Measurements from ENCODE around the gene INHBA. TPM values are rescaled to one million over a fixed set of nuclear protein-coding genes. Genes with fewer than 3 reads are reported as not detected.
A peak's percentile ranks its signal among the peaks of the same experiment; 100 is the strongest.

INHBA gene
- total RNA-seq, 1 experiment from 2014 or later = 1.7 TPM

DNA sequence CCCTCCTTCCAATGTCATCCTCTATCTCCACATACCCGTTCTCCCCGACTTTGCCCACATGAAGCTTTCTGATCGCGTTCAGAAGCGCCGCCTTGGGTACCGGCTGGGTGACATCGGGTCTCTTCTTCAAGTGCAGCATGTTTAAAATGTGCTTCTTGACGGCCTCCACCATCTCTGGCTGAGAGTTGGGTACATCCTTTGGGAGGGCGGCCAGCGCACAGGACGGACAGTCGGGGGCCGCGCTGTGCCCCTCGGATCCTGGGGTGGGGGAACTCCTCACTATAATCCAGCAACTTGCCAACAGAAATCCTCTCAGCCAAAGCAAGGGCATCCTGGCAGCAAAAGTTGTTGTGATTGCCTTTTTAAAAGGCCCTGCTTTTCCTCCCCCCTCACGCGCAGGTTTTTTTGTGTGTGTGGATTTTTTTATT lies 2.8 kb downstream of the INHBA start:
- H3K27ac ChIP-seq (ENCODE audit: insufficient read length, low read depth, low read length) = no peak overlapping the region
- H2AK5ac ChIP-seq (ENCODE audit: insufficient read length, low read length) = no peak overlapping the region
- H3K9me3 ChIP-seq (ENCODE audit: control insufficient read depth, low read depth, low read length) = no peaks in the 10 kb centered on the region
- no peak overlapping the region for H3T11ph ChIP-seq (ENCODE audit: low read length)
- peaks cover 75 to 77% of the 10 kb centered on the region in 2 experiments for H3K4me1 Mint-ChIP-seq
- H4K8ac ChIP-seq (replicated peaks; ENCODE audit: insufficient read length, low read depth, low read length) = no peak overlapping the region
- H3K23me2 ChIP-seq (ENCODE audit: insufficient read length, low read depth, low read length, poor library complexity, severe bottlenecking) = peaks cover 17% of the 10 kb centered on the region
- H3K79me1 ChIP-seq (ENCODE audit: insufficient read depth, low read depth, low read length, poor library complexity, severe bottlenecking) = no peaks in the 10 kb centered on the region
- H2BK20ac ChIP-seq (ENCODE audit: low read depth, low read length, poor library complexity, severe bottlenecking) = no peak overlapping the region
- no peak overlapping the region for H2BK120ac ChIP-seq (ENCODE audit: low read depth, low read length, poor library complexity, severe bottlenecking)
- no peak overlapping the region for H2BK12ac ChIP-seq (ENCODE audit: insufficient read length, low read depth, low read length)
- H3K27ac Mint-ChIP-seq = peak overlapping the region in 1 of 3 experiments; percentile 76; a peak in 1 of 7 replicates
- H3K9ac ChIP-seq (ENCODE audit: extremely low read depth, insufficient read length, low read length) = no peak overlapping the region
- peaks cover 37% of the 10 kb centered on the region for H3K27me3 Mint-ChIP-seq (ENCODE audit: low read depth)
- H2BK5ac ChIP-seq (ENCODE audit: insufficient read length, low read length) = no peak overlapping the region
- no peak overlapping the region for H4K91ac ChIP-seq (ENCODE audit: insufficient read length, low read depth, low read length)
- no peak overlapping the region for H3K18ac ChIP-seq (ENCODE audit: insufficient read length, low read depth, low read length)
- no peak overlapping the region for H3K23ac ChIP-seq (ENCODE audit: insufficient read length, low read depth, low read length)
- DNase-seq = no peak
- H4K5ac ChIP-seq (ENCODE audit: insufficient read length, low read depth, low read length) = no peak overlapping the region
- WGBS (ENCODE audit: extremely low coverage, insufficient read length, low lambda C conversion rate) = no CpG with 5 or more reads among the region's 18 CpGs
- H3K14ac ChIP-seq (ENCODE audit: insufficient read depth, low read length) = no peak overlapping the region
- H3K79me2 ChIP-seq (ENCODE audit: insufficient read depth, low read length) = no peaks in the 10 kb centered on the region
- H2BK15ac ChIP-seq (ENCODE audit: low read depth, low read length) = no peak overlapping the region
- H3K4me3 Mint-ChIP-seq = peak overlapping the region; percentile 78 to 81
- no peaks in the 10 kb centered on the region for H4K20me1 ChIP-seq (ENCODE audit: control insufficient read depth, insufficient read depth, insufficient read length)
- no peak overlapping the region for H3K4ac ChIP-seq (ENCODE audit: low read depth, low read length)
- no peaks in the 10 kb centered on the region for H3K27me3 ChIP-seq (ENCODE audit: insufficient read depth, low read length)
- no peak overlapping the region for H3K56ac ChIP-seq (ENCODE audit: insufficient read length, low read depth, low read length)
- no peaks in the 10 kb centered on the region; a peak in 1 of 5 replicates for H3K9me3 Mint-ChIP-seq
- peak overlapping the region; percentile 96 for H3K4me2 ChIP-seq (ENCODE audit: insufficient read depth, insufficient read length, low read length)
- peaks cover 8% of the 10 kb centered on the region; the same call in 1 of the 2 replicates for H3K4me1 ChIP-seq (ENCODE audit: insufficient read depth, low read length)
- no peaks in the 10 kb centered on the region for H3K36me3 Mint-ChIP-seq (ENCODE audit: insufficient read depth in 1 of 3, low read depth in 3 of 3)
- TF ChIP-seq CTCF (conservative IDR thresholded peaks at IDR 0.05) = no peak
- H2AFZ ChIP-seq (ENCODE audit: low read length) = no peak overlapping the region
